ENCODE measurements around the gene LASP1. TPM values are rescaled to one million over a fixed set of nuclear protein-coding genes. Genes with fewer than 3 reads are reported as not detected.

LASP1 gene
- total RNA-seq, 2 donors from 2014 or later = 87.2 to 219 TPM

- DNase-seq (ENCODE audit: low spot score) (no peak), ATAC-seq (ENCODE audit: insufficient number of reproducible peaks, low FRiP score, low read depth) (no peak)
- Histone ChIP-seq H3K4me1 (ENCODE audit: control insufficient read depth in 1 of 2, low read depth in 2 of 2) (peaks cover 22 to 23% of the 10 kb centered on the region in 2 donors), H3K9me3 (no peaks in the 10 kb centered on the region), H3K36me3 (peaks cover 37% of the 10 kb centered on the region), H3K27ac (no peak overlapping the region), H3K4me3 (no peak overlapping the region), H3K27me3 (replicated peaks; ENCODE audit: insufficient read depth) (no peaks in the 10 kb centered on the region)
- no peak for TF ChIP-seq CTCF (IDR thresholded peaks at IDR 0.05)
Measured at GRCh38 chr17:38848557-38848891, 21.3 kb upstream of the LASP1 start.

GRCh38 chr17:38848939-38849605, 20.8 kb upstream of the LASP1 start:
- H3K27ac ChIP-seq = no peak overlapping the region
- ATAC-seq (ENCODE audit: insufficient number of reproducible peaks, low FRiP score, low read depth) = no peak
- peaks cover 22 to 23% of the 10 kb centered on the region in 2 donors for H3K4me1 ChIP-seq (ENCODE audit: control insufficient read depth in 1 of 2, low read depth in 2 of 2)
- no peak for DNase-seq (ENCODE audit: low spot score)
- no peak overlapping the region for H3K4me3 ChIP-seq
- H3K36me3 ChIP-seq = peaks cover 37% of the 10 kb centered on the region
- H3K9me3 ChIP-seq = no peaks in the 10 kb centered on the region
- no peaks in the 10 kb centered on the region for H3K27me3 ChIP-seq (replicated peaks; ENCODE audit: insufficient read depth)
- no peak for TF ChIP-seq CTCF (IDR thresholded peaks at IDR 0.05)

- ATAC-seq (ENCODE audit: insufficient number of reproducible peaks, low FRiP score, low read depth) = no peak
- Histone ChIP-seq H3K9me3 (no peaks in the 10 kb centered on the region), H3K4me3 (no peak overlapping the region), H3K36me3 (peaks cover 37% of the 10 kb centered on the region), H3K27ac (no peak overlapping the region), H3K4me1 (ENCODE audit: control insufficient read depth in 1 of 2, low read depth in 2 of 2) (peaks cover 18 to 23% of the 10 kb centered on the region in 2 donors), H3K27me3 (replicated peaks; ENCODE audit: insufficient read depth) (no peaks in the 10 kb centered on the region)
- TF ChIP-seq CTCF (IDR thresholded peaks at IDR 0.05) = no peak
- no peak for DNase-seq (ENCODE audit: low spot score)
Measured at GRCh38 chr17:38850374-38850773, 19.5 kb upstream of the LASP1 start.

- Histone ChIP-seq H3K27ac (no peak overlapping the region), H3K36me3 (peaks cover 37% of the 10 kb centered on the region), H3K4me1 (ENCODE audit: control insufficient read depth in 1 of 2, low read depth in 2 of 2) (peaks cover 18 to 23% of the 10 kb centered on the region in 2 donors), H3K4me3 (peak overlapping the region; percentile 76), H3K9me3 (no peaks in the 10 kb centered on the region), H3K27me3 (replicated peaks; ENCODE audit: insufficient read depth) (no peaks in the 10 kb centered on the region)
- TF ChIP-seq CTCF (IDR thresholded peaks at IDR 0.05) = no peak
- DNase-seq (ENCODE audit: low spot score) (no peak), ATAC-seq (ENCODE audit: insufficient number of reproducible peaks, low FRiP score, low read depth) (no peak)
Measured at GRCh38 chr17:38851434-38851833, 18.4 kb upstream of the LASP1 start.

GRCh38 chr17:38852771-38853291, 17.0 kb upstream of the LASP1 start:
- no peaks in the 10 kb centered on the region for H3K27me3 ChIP-seq (replicated peaks; ENCODE audit: insufficient read depth)
- no peak for TF ChIP-seq CTCF (IDR thresholded peaks at IDR 0.05)
- H3K4me1 ChIP-seq (ENCODE audit: control insufficient read depth in 1 of 2, low read depth in 2 of 2) = peaks cover 18 to 23% of the 10 kb centered on the region in 2 donors
- ATAC-seq (ENCODE audit: insufficient number of reproducible peaks, low FRiP score, low read depth) = no peak
- H3K4me3 ChIP-seq = peak overlapping the region; percentile 76
- no peak for DNase-seq (ENCODE audit: low spot score)
- H3K9me3 ChIP-seq = no peaks in the 10 kb centered on the region
- peaks cover 31% of the 10 kb centered on the region for H3K36me3 ChIP-seq
- peak overlapping the region; percentile 92 to 93 for H3K27ac ChIP-seq
